Fibroblast of the aortic adventitia (primary cell): ENCODE measurements around the gene PI4KB. TPM values are rescaled to one million over a fixed set of nuclear protein-coding genes. Genes with fewer than 3 reads are reported as not detected.
A peak's percentile ranks its signal among the peaks of the same experiment; 100 is the strongest.

Source experiments
- DNase-seq: peaks from one replicate; pipeline ENCODE4 v3.0.0-alpha.2; 2010; ENCODE audit warnings: low read depth
- H3K4me3 ChIP-seq: 2 replicates; pipeline ENCODE4 v1.5.1; 2011; ENCODE audit warnings: low read depth, mild to moderate bottlenecking, control low read depth, low read length, moderate library complexity
- CTCF ChIP-seq: IDR thresholded peaks from 2 replicates; pipeline ENCODE4 v1.5.1; 2011; ENCODE audit warnings: mild to moderate bottlenecking, low read length, control low read depth, inconsistent platforms; ENCODE audit not compliant: insufficient read depth
- total RNA-seq: library from RNA; depleted of rRNA; stranded (reverse); fragments of >200 nt; gene quantifications from 2 replicates; pipeline ENCODE4 v1.2.3, GENCODE V29; 2012; ENCODE audit warnings: low replicate concordance

Gene PI4KB
- total RNA-seq, 1 donor = 41.0 TPM

- TF ChIP-seq CTCF = no peak
- DNase-seq = no peak
- no peak overlapping the region for H3K4me3 ChIP-seq
Observed at GRCh38 chr1:151287341-151287699, 39.9 kb downstream of the PI4KB start.

GRCh38 chr1:151286619-151287340 lies 40.4 kb downstream of the PI4KB start:
- TF ChIP-seq CTCF = no peak
- DNase-seq = no peak

GRCh38 chr1:151284013-151284577 lies 43.1 kb downstream of the PI4KB start:
- no peak for DNase-seq
- peak overlapping the region; percentile 82 for H3K4me3 ChIP-seq
- TF ChIP-seq CTCF = no peak

More at GRCh38 chr1:151286619-151287340, 40.4 kb downstream of the PI4KB start:
- no peak overlapping the region for H3K4me3 ChIP-seq

GRCh38 chr1:151282883-151283725 lies 44.1 kb downstream of the PI4KB start:
- peak overlapping the region; percentile 82 for H3K4me3 ChIP-seq

GRCh38 chr1:151281969-151282882 lies 45.0 kb downstream of the PI4KB start, which contains the start of gene ZNF687:
Gene ZNF687 (plus strand): TSS chr1:151282299. CDS start chr1:151286292, 3,993 bp downstream.
- no peak for TF ChIP-seq CTCF
- peak within 1 kb of the TSS; percentile 99 for H3K4me3 ChIP-seq
- peak; percentile 100 for DNase-seq

More at GRCh38 chr1:151282883-151283725, 44.1 kb downstream of the PI4KB start:
- DNase-seq = no peak
- TF ChIP-seq CTCF = no peak

GRCh38 chr1:151281225-151281968 lies 45.8 kb downstream of the PI4KB start:
- DNase-seq = peak; percentile 98
- peak overlapping the region; percentile 99 for H3K4me3 ChIP-seq
- no peak for TF ChIP-seq CTCF
